H4 (cell line): ENCODE measurements around the gene POMT2. TPM values are rescaled to one million over a fixed set of nuclear protein-coding genes. Genes with fewer than 3 reads are reported as not detected.
"Not testable (repeated sequence)": the region's sequence is repeated elsewhere in the genome, so short reads cannot be mapped to it uniquely, and the experiment has no call there.

Source experiments
- DNase-seq: peaks from one replicate; pipeline ENCODE4 v3.0.0-alpha.2; 2015; ENCODE audit warnings: low spot score
- total RNA-seq: library from RNA; depleted of rRNA; stranded (reverse); fragments of >200 nt; shearing (Covaris generic); gene quantifications from 2 replicates; pipeline ENCODE4 v1.2.3, GENCODE V29; 2014

The POMT2 gene
- total RNA-seq, 1 experiment from 2014 or later, result 13.7 TPM

GRCh38 chr14:77301103-77301502 lies 19.6 kb downstream of the POMT2 start:
- DNase-seq, result peak; percentile 70

GRCh38 chr14:77299771-77300170 lies 20.9 kb downstream of the POMT2 start:
- no peak for DNase-seq

- no peak for DNase-seq
Observed at GRCh38 chr14:77296906-77297305, 23.8 kb downstream of the POMT2 start.

- DNase-seq, result no peak
Observed at GRCh38 chr14:77296155-77296554, 24.5 kb downstream of the POMT2 start.

GRCh38 chr14:77290705-77291104 lies 30.0 kb downstream of the POMT2 start:
- DNase-seq, result no peak

GRCh38 chr14:77286576-77286975 lies 34.1 kb downstream of the POMT2 start:
- DNase-seq, result no peak

- DNase-seq, result no peak
Observed at GRCh38 chr14:77284466-77284865, 36.2 kb downstream of the POMT2 start.

GRCh38 chr14:77284066-77284465 lies 36.6 kb downstream of the POMT2 start:
- DNase-seq, result no peak

- no peak for DNase-seq
Observed at GRCh38 chr14:77281852-77282410, 38.8 kb downstream of the POMT2 start.

GRCh38 chr14:77280921-77281320 lies 39.8 kb downstream of the POMT2 start:
- not testable (repeated sequence) for DNase-seq

- DNase-seq, result no peak
Observed at GRCh38 chr14:77279719-77280118, 41.0 kb downstream of the POMT2 start.

- no peak for DNase-seq
Observed at GRCh38 chr14:77278461-77279230, 42.0 kb downstream of the POMT2 start.

- DNase-seq, result no peak
Observed at GRCh38 chr14:77276959-77277358, 43.7 kb downstream of the POMT2 start.

- DNase-seq, result no peak
Observed at GRCh38 chr14:77276295-77276935, 44.3 kb downstream of the POMT2 start.

GRCh38 chr14:77275601-77276017 lies 45.1 kb downstream of the POMT2 start:
- DNase-seq, result no peak

GRCh38 chr14:77275041-77275580 lies 45.6 kb downstream of the POMT2 start:
- DNase-seq, result no peak

- DNase-seq, result no peak
Observed at GRCh38 chr14:77273796-77274195, 46.9 kb downstream of the POMT2 start.

GRCh38 chr14:77272261-77272660 lies 48.4 kb downstream of the POMT2 start:
- DNase-seq, result no peak

GRCh38 chr14:77271113-77271710 lies 49.5 kb downstream of the POMT2 start, which contains the start of gene NGB:
Gene NGB, minus strand, starts transcription at chr14:77271206. Its CDS starts 269 bp downstream, at chr14:77270937.
- DNase-seq, result no peak

GRCh38 chr14:77270361-77271112 lies 50.1 kb downstream of the POMT2 start:
- no peak for DNase-seq

GRCh38 chr14:77268989-77269600 lies 51.6 kb downstream of the POMT2 start:
- DNase-seq, result no peak
